ENCODE measurements around the gene COL5A1. TPM values are rescaled to one million over a fixed set of nuclear protein-coding genes. Genes with fewer than 3 reads are reported as not detected.

Gene COL5A1
- total RNA-seq, 1 experiment from 2014 or later, result 9.5 TPM

DNA sequence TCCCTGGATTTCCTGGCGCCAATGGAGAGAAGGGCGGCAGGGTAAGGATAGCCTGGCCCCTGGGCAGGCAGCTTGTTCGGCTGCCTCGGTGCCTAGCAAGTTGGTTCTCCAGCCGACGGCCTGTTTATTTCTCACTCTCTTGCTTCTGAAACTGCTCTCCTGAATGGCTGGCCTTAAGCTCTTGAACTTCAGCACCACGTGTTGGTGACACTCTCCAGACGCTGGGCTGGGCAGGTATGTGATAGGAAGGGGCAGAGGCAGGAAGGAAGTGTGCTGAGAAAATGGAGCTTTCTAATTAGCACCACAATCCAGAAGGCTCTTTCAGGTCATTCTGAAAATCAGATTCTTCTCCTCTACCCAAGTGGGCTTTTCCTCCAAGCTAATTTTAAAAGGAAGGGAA, 147.6 kb downstream of the COL5A1 start:
- Histone ChIP-seq H2BK120ac (ENCODE audit: low read depth, low read length, poor library complexity, severe bottlenecking) (no peak overlapping the region), H2BK20ac (ENCODE audit: low read depth, low read length, poor library complexity, severe bottlenecking) (no peak overlapping the region), H2BK12ac (ENCODE audit: insufficient read length, low read depth, low read length) (no peak overlapping the region), H3K4me2 (ENCODE audit: insufficient read depth, insufficient read length, low read length) (no peak overlapping the region), H2BK5ac (ENCODE audit: insufficient read length, low read length) (no peak overlapping the region), H3K56ac (ENCODE audit: insufficient read length, low read depth, low read length) (no peak overlapping the region), H4K20me1 (ENCODE audit: control insufficient read depth, insufficient read depth, insufficient read length) (no peaks in the 10 kb centered on the region), H3K4ac (ENCODE audit: low read depth, low read length) (no peak overlapping the region), H2AFZ (ENCODE audit: low read length) (no peak overlapping the region), H3K9me3 (ENCODE audit: control insufficient read depth, low read depth, low read length) (no peaks in the 10 kb centered on the region), H2BK15ac (ENCODE audit: low read depth, low read length) (no peak overlapping the region), H4K5ac (ENCODE audit: insufficient read length, low read depth, low read length) (no peak overlapping the region), H3T11ph (ENCODE audit: low read length) (no peak overlapping the region), H3K4me1 (ENCODE audit: insufficient read depth, low read length) (no peaks in the 10 kb centered on the region; the same call in 1 of the 2 replicates), H3K27ac (ENCODE audit: insufficient read length, low read depth, low read length) (no peak overlapping the region), H2AK5ac (ENCODE audit: insufficient read length, low read length) (no peak overlapping the region), H3K23ac (ENCODE audit: insufficient read length, low read depth, low read length) (no peak overlapping the region), H4K8ac (replicated peaks; ENCODE audit: insufficient read length, low read depth, low read length) (no peak overlapping the region), H3K18ac (ENCODE audit: insufficient read length, low read depth, low read length) (no peak overlapping the region), H3K9ac (ENCODE audit: extremely low read depth, insufficient read length, low read length) (no peak overlapping the region), H4K91ac (ENCODE audit: insufficient read length, low read depth, low read length) (no peak overlapping the region), H3K27me3 (ENCODE audit: insufficient read depth, low read length) (no peaks in the 10 kb centered on the region), H3K23me2 (ENCODE audit: insufficient read length, low read depth, low read length, poor library complexity, severe bottlenecking) (no peaks in the 10 kb centered on the region), H3K79me1 (ENCODE audit: insufficient read depth, low read depth, low read length, poor library complexity, severe bottlenecking) (no peaks in the 10 kb centered on the region), H3K14ac (ENCODE audit: insufficient read depth, low read length) (no peak overlapping the region), H3K79me2 (ENCODE audit: insufficient read depth, low read length) (no peaks in the 10 kb centered on the region)
- DNase-seq, result no peak
- Mint-ChIP-seq H3K27me3 (ENCODE audit: low read depth) (no peaks in the 10 kb centered on the region; the same call in 1 of the 2 replicates), H3K9me3 (no peaks in the 10 kb centered on the region), H3K36me3 (ENCODE audit: insufficient read depth in 1 of 3, low read depth in 3 of 3) (no peaks in the 10 kb centered on the region; a peak in 1 of 7 replicates), H3K27ac (peak overlapping the region in 2 of 3 experiments; percentile 55 to 91; a peak in 2 of 7 replicates), H3K4me1 (peaks cover 24 to 27% of the 10 kb centered on the region in 2 experiments), H3K4me3 (no peak overlapping the region)
- no CpG with 5 or more reads among the region's 8 CpGs for WGBS (ENCODE audit: extremely low coverage, insufficient read length, low lambda C conversion rate)
- no peak for TF ChIP-seq CTCF (conservative IDR thresholded peaks at IDR 0.05)
